GM19455 (cell line): ENCODE data around the gene TTF2.
"Not testable (repeated sequence)": the region's sequence is repeated elsewhere in the genome, so short reads cannot be mapped to it uniquely, and the experiment has no call there.

Source experiments
- ATAC-seq: cut with Tn5 transposase; IDR thresholded peaks from one replicate; pipeline ENCODE4 v1.9.1; 2021; ENCODE audit not compliant: unreplicated experiment

The TTF2 gene

DNA sequence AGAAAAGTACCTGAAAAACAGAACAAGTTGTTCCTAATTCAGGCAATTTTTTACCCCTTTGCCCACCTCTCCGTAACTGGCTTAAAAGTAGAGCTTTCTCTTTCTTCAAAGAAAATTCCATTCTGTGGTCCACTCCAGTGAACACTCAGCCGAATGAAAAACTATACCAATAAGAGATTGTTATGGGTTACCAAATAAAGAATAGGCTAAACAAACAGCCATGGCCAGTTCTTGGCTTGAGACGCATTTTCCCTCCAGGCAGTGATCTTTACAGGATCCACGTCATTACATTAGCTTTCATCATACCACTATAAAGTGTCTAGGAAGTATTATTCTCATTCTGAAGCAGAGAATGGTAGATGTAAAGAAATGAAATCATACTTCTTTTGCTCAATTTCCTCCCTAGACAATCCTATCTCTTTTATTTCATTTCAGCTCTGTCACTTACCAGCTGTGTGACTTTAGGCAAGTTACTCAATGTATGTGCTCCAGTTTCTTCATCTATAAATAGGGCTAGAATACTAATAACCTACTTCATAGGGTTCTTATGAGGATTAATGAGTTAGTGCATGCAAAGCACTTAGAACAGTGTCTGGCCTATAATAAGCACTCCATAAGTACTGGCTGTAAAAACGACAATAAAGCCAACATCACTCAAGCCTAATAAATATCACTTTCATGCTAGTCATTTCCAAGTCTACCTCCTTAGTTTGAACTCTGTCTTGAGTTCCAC, 87.9 kb downstream of the TTF2 start:
- no peak for ATAC-seq

GRCh38 chr1:117150316-117150715, 90.2 kb downstream of the TTF2 start:
- ATAC-seq = no peak

- ATAC-seq = not testable (repeated sequence)
These were observed 91.2 kb downstream of the TTF2 start for GRCh38 chr1:117151305-117151704.
